DMS53 treated with DMSO at 0.1 percent for 48 hours (cell line): Measurements from ENCODE around the gene MCC.

Experiments
- DNase-seq: peaks from one replicate; lab custom pipeline; 2025; ENCODE audit not compliant: unreplicated experiment; lab: John Stamatoyannopoulos, UW

The MCC gene

DNA sequence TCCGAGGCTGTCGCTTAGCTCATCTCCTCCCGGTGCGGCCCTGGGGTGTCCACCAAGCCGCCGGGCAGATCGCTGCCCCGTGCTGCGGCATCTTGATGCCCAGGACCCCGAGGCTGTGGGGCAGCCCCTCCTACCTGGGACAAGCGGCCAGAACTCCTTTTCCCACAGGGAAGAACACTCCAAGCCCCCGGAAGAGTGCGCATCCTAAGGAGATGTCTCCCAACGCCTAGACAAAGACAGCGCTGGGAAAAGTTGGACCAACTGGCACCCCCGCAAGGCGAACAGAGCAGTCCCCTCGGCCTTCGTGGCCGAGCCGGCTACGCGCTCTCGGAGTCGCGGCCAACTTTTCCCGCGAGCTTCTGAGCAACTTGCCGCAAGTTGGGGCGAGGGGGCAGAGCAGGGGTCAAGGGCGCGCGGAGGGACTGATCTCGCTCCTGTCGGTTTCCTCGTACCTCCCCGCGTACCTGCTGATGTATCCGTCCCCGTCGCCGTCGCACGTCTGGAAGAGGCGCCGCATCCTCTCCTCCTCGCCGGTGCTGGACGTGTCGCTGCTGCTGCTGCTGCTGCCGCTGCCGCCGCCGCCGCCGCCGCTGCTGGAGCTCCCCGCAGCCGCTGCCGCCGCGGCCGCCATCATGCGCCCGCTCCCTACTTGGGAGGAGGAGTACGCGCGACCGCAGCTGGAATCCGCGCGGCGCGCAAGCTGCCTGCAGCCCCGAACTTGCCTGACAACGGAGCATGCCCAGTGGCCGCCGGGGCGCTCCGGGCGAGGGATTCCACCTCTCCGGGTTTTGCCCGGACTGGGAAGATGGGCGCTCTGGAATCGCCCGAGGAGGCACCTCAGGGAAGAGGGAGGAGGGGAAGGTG lies at the start of gene MCC:
TSS of gene MCC (minus strand) at position 673 of the 864 bp plus-strand sequence.
- DNase-seq = peak; percentile 56

DNA sequence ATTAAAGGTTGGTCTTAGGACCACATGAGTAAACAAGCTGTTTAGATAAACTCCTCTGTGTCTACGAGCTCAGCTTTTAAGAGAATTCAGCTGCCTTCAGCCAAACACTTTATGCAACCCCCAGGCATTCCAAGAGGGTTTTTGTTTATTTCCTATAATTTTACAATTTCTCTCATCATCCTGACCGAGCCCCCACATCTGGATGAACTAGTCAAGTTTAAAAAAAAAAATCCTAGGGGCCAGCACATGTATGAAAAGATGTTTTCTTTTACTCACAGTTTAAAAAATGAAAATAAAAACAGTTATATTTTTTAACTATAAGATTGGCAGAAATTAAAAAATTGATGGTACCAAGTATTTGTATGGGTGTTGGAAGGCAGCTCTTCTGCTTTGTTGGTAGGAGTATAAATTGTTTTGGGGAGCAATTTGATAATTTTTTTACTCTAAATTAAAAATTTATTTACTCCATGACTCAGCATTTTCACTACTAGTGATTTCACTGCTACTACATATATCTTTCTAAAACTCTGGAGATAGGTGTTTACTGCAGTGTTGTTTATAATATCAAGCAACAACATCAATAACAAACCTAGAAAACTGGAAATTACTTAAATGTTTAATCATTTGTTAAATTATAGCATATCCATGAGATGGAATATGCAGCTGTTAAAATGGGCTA lies 43.4 kb upstream of the MCC start:
- DNase-seq = no peak

DNA sequence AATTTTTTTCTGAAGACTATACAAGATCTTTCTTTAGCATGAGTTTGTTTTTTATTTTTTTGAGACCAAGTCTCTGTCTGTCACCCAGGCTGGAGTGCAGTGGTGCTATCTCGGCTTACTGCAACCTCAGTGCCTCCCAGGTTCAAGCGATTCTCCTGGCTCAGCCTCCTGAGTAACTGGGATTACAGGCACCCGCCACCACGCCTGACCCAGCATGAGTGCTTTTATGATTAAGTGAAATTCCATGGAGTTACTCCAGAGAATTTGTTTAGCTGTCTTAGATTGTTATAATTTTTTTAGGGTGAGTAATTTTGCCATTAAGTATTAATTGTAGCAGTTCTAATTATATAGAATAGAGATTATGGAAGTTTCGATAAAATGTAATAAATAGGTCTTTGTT lies 39.5 kb upstream of the MCC start:
- no peak for DNase-seq

- no peak for DNase-seq
Observed at GRCh38 chr5:113526421-113526820, 38.2 kb upstream of the MCC start.

GRCh38 chr5:113524927-113525326 lies 36.7 kb upstream of the MCC start:
- no peak for DNase-seq

DNA sequence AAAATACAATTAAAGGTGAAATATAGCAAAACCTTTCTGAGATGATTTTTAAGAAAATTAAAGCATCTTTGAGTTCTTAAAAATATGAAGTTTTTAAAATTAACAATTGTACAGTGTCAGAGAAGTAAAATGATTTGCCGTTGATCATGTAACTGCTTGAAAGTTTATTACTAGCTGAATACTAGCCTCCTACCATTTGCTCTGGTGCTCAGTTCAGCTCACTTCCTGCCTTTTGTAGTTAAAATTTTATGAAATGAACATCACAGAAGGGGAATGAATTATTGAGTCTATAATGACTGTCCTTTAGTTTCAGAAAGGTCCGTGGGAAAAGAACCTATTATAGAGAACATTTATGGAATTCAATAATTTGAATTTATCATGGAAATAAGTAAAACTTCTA lies 34.9 kb upstream of the MCC start:
- DNase-seq = no peak

DNA sequence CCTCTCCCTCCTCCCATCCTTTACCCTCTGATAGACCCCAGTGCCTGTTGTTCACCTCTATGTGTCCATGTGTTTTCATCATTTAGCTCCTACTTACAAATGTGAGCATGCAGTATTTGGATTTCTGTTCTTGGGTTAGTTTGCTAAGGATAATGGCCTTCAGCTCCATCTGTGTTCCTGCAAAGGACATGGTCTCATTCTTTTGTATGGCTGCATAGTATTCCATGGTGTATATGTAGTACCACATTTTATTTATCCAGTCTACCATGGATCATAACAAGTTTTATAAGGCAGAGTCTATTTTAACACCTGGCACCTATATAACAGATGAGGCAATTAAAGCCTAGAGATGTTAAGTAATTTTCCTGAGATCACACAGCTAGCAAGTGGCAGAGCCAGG lies 32.6 kb upstream of the MCC start:
- no peak for DNase-seq

- no peak for DNase-seq
Observed at GRCh38 chr5:113520429-113520828, 32.2 kb upstream of the MCC start.

DNA sequence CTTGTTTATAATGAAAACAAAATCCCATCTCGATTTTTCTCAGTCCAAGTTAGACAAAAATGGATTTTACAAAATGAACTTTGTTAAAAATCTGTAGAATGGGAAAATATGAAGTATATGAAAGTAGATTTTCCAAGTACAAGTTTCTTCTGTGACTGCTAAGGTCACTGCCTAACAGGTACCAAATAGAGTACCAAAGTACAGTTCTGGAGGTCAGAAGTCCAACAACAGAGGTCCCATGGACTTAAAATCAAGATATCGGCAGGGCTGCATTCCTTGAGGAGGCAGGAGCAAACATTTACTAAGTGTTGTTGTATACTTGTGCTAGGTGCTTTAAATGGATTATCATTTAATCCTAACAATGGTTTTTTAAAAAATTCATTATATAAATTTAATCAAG lies 31.2 kb upstream of the MCC start:
- no peak for DNase-seq

DNA sequence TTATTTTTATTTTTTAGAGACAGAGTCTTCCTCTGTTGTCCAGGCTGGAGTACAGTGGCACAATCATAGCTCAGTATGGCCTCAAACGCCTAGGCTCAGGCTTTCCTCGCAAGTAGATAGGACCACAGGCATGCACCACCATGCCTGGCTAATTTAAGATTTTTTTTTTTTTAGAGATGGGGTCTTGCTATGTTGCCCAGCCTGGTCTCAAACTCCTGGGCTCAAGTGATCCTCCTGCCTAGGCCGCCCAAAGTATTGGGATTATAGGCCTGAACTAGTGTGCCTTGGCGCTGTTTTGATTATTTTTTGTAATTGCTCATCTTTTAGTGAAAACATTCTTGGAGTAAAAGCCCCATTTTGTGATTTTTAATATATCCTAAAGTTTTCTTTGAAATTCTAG lies 30.6 kb upstream of the MCC start:
- DNase-seq = no peak

DNA sequence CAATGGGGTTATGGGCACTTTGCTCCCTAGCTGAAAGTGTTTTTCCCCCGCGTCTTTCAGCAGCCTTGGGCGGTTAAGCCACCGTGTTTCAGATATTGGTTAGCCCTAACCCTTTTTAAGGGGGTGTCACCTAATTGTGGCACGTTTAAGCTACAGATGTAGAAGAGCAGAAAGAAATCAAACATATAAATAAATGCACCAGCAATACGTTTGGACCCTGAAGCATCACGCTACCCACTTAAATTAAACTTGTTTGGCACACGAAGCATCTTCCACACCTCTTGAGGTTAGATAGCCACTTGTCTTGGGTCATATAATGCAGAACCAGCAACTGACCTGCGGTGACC lies 26.0 kb upstream of the MCC start:
- no peak for DNase-seq

DNA sequence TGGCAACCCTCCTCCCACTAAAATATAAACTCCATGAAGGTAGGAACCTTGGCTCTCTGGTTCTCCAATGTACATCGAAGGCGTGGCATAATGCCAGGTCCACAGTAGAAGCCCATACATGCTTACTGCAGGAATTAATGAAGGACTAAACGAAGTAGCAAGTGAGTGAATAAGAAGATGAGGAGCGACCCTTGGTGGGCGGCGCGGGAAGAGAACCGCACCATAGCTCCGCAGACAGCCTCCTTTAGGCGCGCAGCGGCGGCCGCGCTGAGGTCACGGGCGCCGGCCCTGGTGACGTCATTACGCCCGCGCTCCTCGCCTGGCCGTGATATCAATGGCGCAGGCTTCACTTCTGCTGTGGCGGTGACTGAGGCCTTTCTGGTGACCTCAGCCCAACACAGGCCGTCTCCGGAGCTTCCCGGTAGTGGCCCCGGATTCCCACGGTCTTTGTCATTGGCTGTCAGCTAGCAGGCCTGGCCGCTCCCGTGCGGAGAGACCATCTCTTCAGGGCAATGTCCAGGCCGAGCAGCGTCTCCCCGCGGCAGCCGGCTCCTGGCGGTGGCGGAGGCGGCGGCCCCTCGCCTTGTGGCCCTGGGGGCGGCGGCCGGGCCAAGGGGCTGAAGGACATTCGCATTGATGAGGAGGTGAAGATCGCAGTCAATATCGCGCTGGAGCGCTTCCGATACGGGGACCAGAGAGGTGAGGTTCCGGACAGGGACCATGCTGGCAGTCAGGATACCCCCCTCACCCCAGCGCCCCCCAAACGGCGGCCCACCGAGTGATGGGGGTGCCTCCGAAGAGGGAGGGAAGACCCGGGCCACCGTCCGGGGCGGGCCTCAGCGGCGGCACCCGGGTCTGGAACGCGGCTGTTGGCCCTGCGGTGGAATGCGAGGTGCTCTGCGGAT lies 25.4 kb upstream of the MCC start, which contains the start of gene YTHDC2:
TSS of gene YTHDC2 (plus strand) at position 311 of the 905 bp plus-strand sequence. CDS start at position 513, 202 bp downstream.
- peak; percentile 82 for DNase-seq

DNA sequence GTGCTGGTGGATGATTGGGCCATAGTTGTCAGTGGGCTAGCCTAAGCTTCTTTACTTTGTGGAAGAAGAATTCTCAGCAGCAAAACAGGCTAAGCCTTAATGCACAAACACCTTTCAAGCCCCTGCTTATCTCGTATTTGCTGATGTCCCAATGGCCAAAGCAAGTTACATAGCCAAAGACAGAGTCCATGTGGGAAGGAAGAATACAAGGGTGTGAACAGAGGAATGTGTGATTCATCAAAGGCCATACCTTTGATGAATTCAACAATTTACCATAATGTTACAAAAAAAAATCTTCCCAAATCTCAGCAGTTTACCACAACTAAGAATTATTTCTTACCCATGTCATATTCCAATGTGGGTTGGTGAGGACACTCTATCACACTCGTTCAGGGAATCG lies 24.1 kb upstream of the MCC start:
- no peak for DNase-seq

GRCh38 chr5:113510836-113511451 lies 22.7 kb upstream of the MCC start:
- DNase-seq = peak; percentile 69

- DNase-seq = no peak
Observed at GRCh38 chr5:113508756-113509155, 20.5 kb upstream of the MCC start.

DNA sequence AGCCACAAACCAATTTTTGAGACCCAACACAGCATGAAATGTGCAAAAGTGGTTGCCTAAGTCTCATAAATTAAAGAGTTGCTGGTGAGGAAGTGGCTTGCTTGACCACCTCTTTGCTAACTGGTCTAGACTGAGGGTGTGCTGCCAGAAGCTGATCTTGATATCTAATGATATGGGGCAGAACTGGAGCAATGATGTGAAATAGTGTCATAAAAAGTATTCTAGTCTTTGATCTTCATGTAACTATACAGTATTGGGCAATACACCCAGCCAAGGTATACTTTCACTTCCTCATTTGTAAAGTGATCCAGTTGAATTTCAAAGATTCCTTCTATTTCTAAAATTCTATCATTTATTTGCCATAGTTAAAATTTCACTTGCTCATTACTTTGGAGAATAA lies 19.3 kb upstream of the MCC start:
- no peak for DNase-seq

DNA sequence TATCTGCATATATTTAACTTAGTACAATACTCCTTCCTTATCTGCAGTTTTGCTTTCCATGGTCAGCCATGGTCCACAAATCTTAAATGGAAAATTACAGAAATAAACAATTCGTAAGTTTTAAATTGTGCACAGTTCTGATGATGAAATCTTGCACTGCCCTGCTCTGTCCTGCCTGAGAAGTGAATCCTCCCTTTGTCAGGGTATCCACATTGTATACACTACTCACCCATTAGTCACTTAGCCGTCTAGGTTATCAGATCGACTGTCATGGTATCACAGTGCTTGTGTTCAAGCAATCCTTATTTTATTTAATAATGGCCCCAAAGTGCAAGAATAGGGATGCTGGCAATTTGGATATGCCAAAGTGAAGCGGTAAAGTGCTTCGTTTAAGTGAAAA lies 16.9 kb upstream of the MCC start:
- no peak for DNase-seq

GRCh38 chr5:113503146-113503545 lies 14.9 kb upstream of the MCC start:
- no peak for DNase-seq

GRCh38 chr5:113502073-113502472 lies 13.8 kb upstream of the MCC start:
- no peak for DNase-seq

DNA sequence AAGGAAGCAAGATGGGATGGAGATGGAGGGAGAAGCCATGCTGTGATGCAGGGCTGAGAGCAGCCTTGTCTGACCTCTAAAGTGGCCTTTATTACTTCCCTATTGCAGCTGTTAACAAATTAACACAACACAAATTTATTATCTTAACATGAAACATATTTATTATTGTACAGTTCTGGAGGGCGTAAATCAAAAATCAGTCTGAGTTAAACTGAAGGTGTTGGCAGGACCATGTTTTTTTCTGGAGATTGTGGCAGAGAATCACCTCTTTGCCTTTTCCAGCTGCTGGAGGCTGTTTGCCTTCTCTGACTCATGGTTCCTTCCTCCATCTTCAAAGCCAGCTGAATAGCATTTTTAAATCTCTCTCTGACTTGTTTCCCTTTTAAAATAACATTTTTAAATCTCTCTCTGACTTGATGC lies 7.2 kb upstream of the MCC start:
- no peak for DNase-seq

GRCh38 chr5:113493446-113493845 lies 5.2 kb upstream of the MCC start:
- no peak for DNase-seq
